ENCODE results near the gene CYBA. TPM values are rescaled to one million over a fixed set of nuclear protein-coding genes. Genes with fewer than 3 reads are reported as not detected.

The CYBA gene
- total RNA-seq, 1 donor from 2014 or later: 51.8 TPM

DNA sequence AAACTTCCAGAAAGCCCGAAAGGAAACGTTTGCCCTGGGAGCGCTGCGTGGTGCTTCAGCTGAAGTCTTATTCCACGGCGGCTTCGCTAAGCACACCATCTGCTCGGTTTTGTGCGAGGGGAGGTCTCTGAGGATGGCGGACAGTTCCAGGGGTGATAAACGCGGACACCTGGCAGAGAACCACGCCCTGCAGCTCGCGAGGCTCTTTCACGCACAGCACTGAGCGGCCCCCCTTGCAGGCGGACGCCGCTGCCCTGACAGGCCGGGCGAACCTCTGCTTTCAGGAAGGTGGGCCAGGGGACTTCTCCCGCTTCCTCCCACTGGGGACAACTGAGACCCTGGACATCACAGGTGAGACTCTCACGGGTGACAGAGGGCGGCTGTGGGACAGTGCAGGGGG, 8.3 kb upstream of the CYBA start:
- Mint-ChIP-seq H3K27me3 (ENCODE audit: unreplicated experiment) (no peaks in the 10 kb centered on the region), H3K9me3 (ENCODE audit: unreplicated experiment) (no peaks in the 10 kb centered on the region), H3K27ac (ENCODE audit: unreplicated experiment) (no peak overlapping the region), H3K4me1 (ENCODE audit: unreplicated experiment) (peaks cover 16% of the 10 kb centered on the region), H3K36me3 (ENCODE audit: unreplicated experiment) (peaks cover 5% of the 10 kb centered on the region), H3K4me3 (ENCODE audit: unreplicated experiment) (no peak overlapping the region)
- DNase-seq (ENCODE audit: extremely low spot score, unreplicated experiment): no peak
- TF ChIP-seq, protein P1, sequence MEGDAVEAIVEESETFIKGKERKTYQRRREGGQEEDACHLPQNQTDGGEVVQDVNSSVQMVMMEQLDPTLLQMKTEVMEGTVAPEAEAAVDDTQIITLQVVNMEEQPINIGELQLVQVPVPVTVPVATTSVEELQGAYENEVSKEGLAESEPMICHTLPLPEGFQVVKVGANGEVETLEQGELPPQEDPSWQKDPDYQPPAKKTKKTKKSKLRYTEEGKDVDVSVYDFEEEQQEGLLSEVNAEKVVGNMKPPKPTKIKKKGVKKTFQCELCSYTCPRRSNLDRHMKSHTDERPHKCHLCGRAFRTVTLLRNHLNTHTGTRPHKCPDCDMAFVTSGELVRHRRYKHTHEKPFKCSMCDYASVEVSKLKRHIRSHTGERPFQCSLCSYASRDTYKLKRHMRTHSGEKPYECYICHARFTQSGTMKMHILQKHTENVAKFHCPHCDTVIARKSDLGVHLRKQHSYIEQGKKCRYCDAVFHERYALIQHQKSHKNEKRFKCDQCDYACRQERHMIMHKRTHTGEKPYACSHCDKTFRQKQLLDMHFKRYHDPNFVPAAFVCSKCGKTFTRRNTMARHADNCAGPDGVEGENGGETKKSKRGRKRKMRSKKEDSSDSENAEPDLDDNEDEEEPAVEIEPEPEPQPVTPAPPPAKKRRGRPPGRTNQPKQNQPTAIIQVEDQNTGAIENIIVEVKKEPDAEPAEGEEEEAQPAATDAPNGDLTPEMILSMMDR (IDR thresholded peaks at IDR 0.05): no peak

DNA sequence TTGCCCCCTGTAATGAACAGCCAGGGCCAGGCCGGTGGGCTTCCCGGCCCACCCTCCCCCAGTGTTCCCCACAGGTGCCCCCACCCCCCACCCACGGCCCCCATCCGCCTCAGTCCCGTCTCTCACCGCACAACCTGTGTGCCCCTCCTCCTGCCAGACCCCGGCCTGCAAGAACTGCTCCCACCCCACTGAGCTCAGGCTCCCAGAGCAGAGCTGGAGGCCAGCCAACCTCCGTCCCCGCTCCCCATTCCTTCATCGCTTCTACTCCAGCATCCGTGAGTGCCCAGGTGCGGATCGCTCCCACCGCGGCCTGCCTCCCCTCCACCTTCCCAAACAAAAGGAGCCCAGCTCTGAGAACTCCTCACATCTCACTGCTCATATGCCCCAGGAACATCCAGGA, 7.9 kb upstream of the CYBA start:
- Mint-ChIP-seq H3K9me3 (ENCODE audit: unreplicated experiment) (no peaks in the 10 kb centered on the region), H3K4me1 (ENCODE audit: unreplicated experiment) (peaks cover 13% of the 10 kb centered on the region), H3K27ac (ENCODE audit: unreplicated experiment) (no peak overlapping the region), H3K36me3 (ENCODE audit: unreplicated experiment) (peaks cover 5% of the 10 kb centered on the region), H3K4me3 (ENCODE audit: unreplicated experiment) (no peak overlapping the region), H3K27me3 (ENCODE audit: unreplicated experiment) (no peaks in the 10 kb centered on the region)
- DNase-seq (ENCODE audit: extremely low spot score, unreplicated experiment): no peak
- TF ChIP-seq, protein P1 (IDR thresholded peaks at IDR 0.05): no peak

DNA sequence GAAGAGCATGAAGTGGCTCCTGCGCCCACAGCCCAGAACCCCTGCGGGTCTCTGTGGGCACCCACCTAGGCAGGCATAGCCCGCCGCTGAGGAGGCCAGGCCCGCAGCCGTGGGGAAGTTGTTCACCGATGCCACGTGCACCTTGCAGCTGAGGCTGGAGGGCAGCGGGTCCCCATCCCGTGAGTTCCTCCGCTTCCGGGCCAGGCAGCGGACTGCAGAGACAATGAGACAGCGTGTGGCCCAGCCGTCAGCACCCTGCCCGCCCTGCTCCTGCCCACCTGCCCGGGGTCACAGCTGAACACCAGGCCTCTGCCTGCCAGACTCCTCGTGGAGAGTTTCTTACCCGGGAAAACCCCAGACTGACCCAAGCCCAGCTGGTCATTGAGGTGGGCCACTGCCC, 6.5 kb upstream of the CYBA start:
- Mint-ChIP-seq H3K27ac (ENCODE audit: unreplicated experiment) (no peak overlapping the region), H3K36me3 (ENCODE audit: unreplicated experiment) (peaks cover 7% of the 10 kb centered on the region), H3K4me3 (ENCODE audit: unreplicated experiment) (no peak overlapping the region), H3K9me3 (ENCODE audit: unreplicated experiment) (no peaks in the 10 kb centered on the region), H3K27me3 (ENCODE audit: unreplicated experiment) (no peaks in the 10 kb centered on the region), H3K4me1 (ENCODE audit: unreplicated experiment) (peaks cover 13% of the 10 kb centered on the region)
- TF ChIP-seq, protein P1 (IDR thresholded peaks at IDR 0.05): no peak
- no peak for DNase-seq (ENCODE audit: extremely low spot score, unreplicated experiment)

DNA sequence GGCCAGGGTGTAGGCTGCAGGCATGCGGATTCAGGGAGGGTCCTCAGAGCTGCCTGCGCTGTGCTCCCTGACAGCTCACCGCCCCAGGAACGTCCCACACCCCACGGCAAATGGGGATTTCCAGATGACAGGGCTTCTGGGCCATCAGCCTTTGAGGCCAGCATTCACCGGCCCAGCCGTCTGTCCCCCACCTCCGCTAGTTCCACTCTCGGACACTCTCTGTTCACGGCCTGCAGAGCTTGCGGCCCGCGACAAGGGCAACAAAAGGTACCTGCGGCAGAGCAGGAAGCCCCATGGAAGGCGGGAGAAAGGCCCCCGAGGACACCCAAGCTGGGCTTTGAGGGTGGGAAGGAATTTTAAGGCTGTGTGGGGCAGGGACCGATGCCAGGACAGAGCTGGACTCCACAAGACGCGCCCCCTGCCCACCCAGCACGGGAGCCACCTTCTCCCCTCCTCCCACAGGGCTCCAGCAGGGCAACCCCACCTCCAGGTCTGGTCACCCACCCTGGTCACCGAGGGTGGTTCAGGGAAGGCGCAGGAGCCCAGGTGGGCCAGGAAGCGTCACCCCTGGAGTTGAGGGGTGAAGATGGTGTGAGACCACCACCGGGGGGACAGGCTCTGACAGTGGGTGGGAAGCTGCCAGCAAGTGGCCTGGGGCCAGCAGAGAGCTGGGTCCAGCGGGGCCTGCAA, 5.6 kb upstream of the CYBA start:
- H3K27ac Mint-ChIP-seq (ENCODE audit: unreplicated experiment): no peak overlapping the region
- no peaks in the 10 kb centered on the region for H3K27me3 Mint-ChIP-seq (ENCODE audit: unreplicated experiment)
- H3K36me3 Mint-ChIP-seq (ENCODE audit: unreplicated experiment): peaks cover 7% of the 10 kb centered on the region
- peaks cover 8% of the 10 kb centered on the region for H3K4me1 Mint-ChIP-seq (ENCODE audit: unreplicated experiment)
- no peak overlapping the region for H3K4me3 Mint-ChIP-seq (ENCODE audit: unreplicated experiment)
- TF ChIP-seq, protein P1 (IDR thresholded peaks at IDR 0.05): no peak
- no peak for DNase-seq (ENCODE audit: extremely low spot score, unreplicated experiment)
- H3K9me3 Mint-ChIP-seq (ENCODE audit: unreplicated experiment): no peaks in the 10 kb centered on the region

DNA sequence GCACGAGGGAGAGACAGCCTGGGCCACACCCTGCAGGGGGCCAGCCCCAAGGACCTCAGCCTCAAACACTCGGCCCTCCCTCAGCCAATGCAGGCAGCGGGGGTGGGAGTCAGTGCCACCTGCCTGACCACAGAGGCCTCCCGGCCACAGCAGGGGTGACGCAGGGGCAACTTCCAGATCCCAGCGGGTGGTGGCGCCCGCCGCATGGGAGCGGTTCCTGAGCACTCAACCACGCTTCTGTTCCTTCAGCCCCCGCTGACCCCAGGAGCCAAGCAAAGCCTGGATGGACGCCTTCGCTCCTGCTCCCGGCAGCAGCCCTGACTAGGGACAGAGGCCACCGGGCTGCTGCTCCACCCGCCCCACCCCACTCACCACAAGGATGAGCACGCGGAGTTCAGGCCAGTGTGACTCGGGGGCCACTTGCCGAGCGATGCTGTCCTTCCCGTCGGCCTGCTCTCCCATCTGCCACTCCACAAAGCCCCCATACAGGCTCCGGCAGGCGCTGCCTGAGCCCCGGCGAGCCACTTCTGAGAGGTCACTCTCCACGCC, 5.0 kb upstream of the CYBA start:
- no peak overlapping the region for H3K27ac Mint-ChIP-seq (ENCODE audit: unreplicated experiment)
- peaks cover 7% of the 10 kb centered on the region for H3K4me1 Mint-ChIP-seq (ENCODE audit: unreplicated experiment)
- TF ChIP-seq, protein P1 (IDR thresholded peaks at IDR 0.05): no peak
- no peaks in the 10 kb centered on the region for H3K27me3 Mint-ChIP-seq (ENCODE audit: unreplicated experiment)
- no peak overlapping the region for H3K4me3 Mint-ChIP-seq (ENCODE audit: unreplicated experiment)
- no peaks in the 10 kb centered on the region for H3K9me3 Mint-ChIP-seq (ENCODE audit: unreplicated experiment)
- DNase-seq (ENCODE audit: extremely low spot score, unreplicated experiment): no peak
- peaks cover 7% of the 10 kb centered on the region for H3K36me3 Mint-ChIP-seq (ENCODE audit: unreplicated experiment)

Measured in osteocyte (in vitro differentiated cells).